ENCODE results near the gene FAM81B.

The FAM81B gene

DNA sequence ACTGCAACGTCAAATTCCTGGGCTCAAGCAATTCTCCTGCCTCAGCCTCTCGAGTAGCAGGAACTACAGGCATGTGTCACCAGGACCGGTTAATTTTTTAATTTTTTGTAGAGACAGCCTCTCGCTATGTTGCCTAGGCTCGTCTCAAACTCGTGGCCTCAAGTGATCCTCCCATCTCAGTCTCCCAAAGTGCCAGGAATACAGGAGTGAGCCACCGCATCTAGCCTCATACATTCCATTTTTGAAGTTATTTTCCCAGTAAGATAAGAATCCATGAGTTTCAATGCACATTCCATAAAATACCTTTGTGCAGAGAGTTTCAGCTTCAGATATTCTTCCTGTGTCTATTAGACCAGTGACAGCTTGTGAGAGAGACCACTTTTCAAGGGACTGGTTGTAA lies 93.3 kb downstream of the FAM81B start:
- no peak for DNase-seq

DNA sequence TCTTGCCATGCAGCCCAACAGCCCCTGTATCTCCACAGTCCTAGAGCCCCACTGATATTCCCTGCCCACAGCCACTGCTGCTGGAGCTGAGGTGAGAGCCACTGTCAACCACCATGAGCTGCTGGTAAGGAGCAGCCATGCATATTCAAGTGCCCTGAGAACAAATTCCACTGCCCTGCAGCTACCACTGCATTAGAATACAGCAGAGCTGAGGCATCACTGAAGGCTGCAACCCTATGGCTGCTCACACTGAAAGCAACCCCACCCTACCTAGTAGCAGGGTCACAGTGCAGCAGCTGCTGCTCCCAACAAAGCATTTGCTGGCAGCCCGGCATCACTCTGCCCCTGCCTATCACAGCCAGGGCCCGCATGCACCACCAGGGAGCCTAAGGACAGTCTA lies 95.0 kb downstream of the FAM81B start:
- DNase-seq = no peak

DNA sequence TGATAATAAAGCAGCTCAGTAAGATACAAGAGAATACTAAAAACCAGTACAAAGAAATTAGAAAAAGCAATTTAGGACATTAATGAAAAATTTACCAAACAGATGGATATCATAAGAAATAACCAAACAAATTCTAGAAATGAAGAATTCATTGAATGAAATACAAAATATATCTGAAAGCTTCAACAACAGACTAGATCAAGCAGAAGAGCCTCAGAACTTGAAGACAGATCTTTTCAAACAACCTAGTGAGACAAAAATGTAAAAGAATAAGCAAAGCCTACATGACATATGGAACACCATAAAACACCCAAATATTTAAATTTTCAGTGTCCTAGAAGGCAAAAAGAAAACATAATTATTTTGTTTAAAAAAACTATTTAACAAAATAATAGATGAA lies 96.7 kb downstream of the FAM81B start:
- DNase-seq = no peak

All from hematopoietic multipotent progenitor cell treated with erythropoietin and hydrocortisone succinate and interleukin-3 and kit ligand, for 6 days (in vitro differentiated cells).